Epithelial cell of prostate (primary cell): ENCODE results near the gene BRCA1.
A peak's percentile ranks its signal among the peaks of the same experiment; 100 is the strongest.

Experiments
- DNase-seq: peaks from one replicate; pipeline ENCODE4 v3.0.0-alpha.2; 2011; ENCODE audit warnings: low read depth, low spot score
- H3K27ac ChIP-seq: fragments of 450-650 bp; 2 replicates; pipeline ENCODE4 v1.5.1; 2017; ENCODE audit warnings: mild to moderate bottlenecking

Gene BRCA1

GRCh38 chr17:43027091-43028032 is 97.8 kb downstream of the BRCA1 start:
- DNase-seq, result no peak
- H3K27ac ChIP-seq, result no peak overlapping the region

- no peak for DNase-seq
- H3K27ac ChIP-seq, result no peak overlapping the region
Measured at GRCh38 chr17:43026595-43026994, 98.6 kb downstream of the BRCA1 start.

- no peak overlapping the region for H3K27ac ChIP-seq
- no peak for DNase-seq
Measured at GRCh38 chr17:43025766-43026537, 99.2 kb downstream of the BRCA1 start.

- DNase-seq, result no peak
- no peak overlapping the region for H3K27ac ChIP-seq
Measured at GRCh38 chr17:43025290-43025657, 99.9 kb downstream of the BRCA1 start.

- H3K27ac ChIP-seq, result no peak within 1 kb of the TSS
- peak; percentile 31 for DNase-seq
Measured at GRCh38 chr17:43024407-43025289, 100.5 kb downstream of the BRCA1 start, which contains the start of gene RND2. Gene RND2 (plus strand): TSS chr17:43025231. CDS start chr17:43025348, 117 bp downstream.

- no peak for DNase-seq
- peak within 1 kb of the TSS; percentile 61 for H3K27ac ChIP-seq
Measured at GRCh38 chr17:43021741-43022512, 103.2 kb downstream of the BRCA1 start, which contains the start of gene VAT1. Gene VAT1 (minus strand): TSS chr17:43022385. CDS start chr17:43022322, 63 bp downstream.

GRCh38 chr17:43020789-43021740 is 104.1 kb downstream of the BRCA1 start:
- H3K27ac ChIP-seq, result peak overlapping the region; percentile 61
- DNase-seq, result no peak

GRCh38 chr17:43020030-43020621 is 105.0 kb downstream of the BRCA1 start:
- no peak for DNase-seq
- no peak overlapping the region for H3K27ac ChIP-seq

- DNase-seq, result no peak
- no peak overlapping the region for H3K27ac ChIP-seq
Measured at GRCh38 chr17:43019418-43019817, 105.7 kb downstream of the BRCA1 start.

GRCh38 chr17:43018932-43019331 is 106.2 kb downstream of the BRCA1 start:
- H3K27ac ChIP-seq, result no peak overlapping the region
- DNase-seq, result no peak

GRCh38 chr17:43018008-43018853 is 106.9 kb downstream of the BRCA1 start:
- no peak for DNase-seq
- no peak overlapping the region for H3K27ac ChIP-seq

GRCh38 chr17:43016216-43016615 is 108.9 kb downstream of the BRCA1 start:
- no peak overlapping the region for H3K27ac ChIP-seq
- no peak for DNase-seq

GRCh38 chr17:43015579-43015978 is 109.6 kb downstream of the BRCA1 start:
- no peak overlapping the region for H3K27ac ChIP-seq
- no peak for DNase-seq

- no peak overlapping the region for H3K27ac ChIP-seq
- DNase-seq, result no peak
Measured at GRCh38 chr17:43014649-43015542, 110.3 kb downstream of the BRCA1 start.

- no peak for DNase-seq
- H3K27ac ChIP-seq, result no peak overlapping the region
Measured at GRCh38 chr17:43014020-43014648, 111.0 kb downstream of the BRCA1 start.

GRCh38 chr17:43013296-43013695 is 111.9 kb downstream of the BRCA1 start:
- no peak overlapping the region for H3K27ac ChIP-seq
- no peak for DNase-seq
